ENCODE measurements around the gene CDHR5. TPM values are rescaled to one million over a fixed set of nuclear protein-coding genes. Genes with fewer than 3 reads are reported as not detected.

The CDHR5 gene
- total RNA-seq, 1 donor from 2014 or later, result not detected

GRCh38 chr11:640021-640706, 15.4 kb upstream of the CDHR5 start:
- Histone ChIP-seq H3K27me3 (peaks cover 24% of the 10 kb centered on the region), H3K36me3 (peaks cover 12% of the 10 kb centered on the region), H3K9me3 (no peaks in the 10 kb centered on the region), H3K27ac (no peak overlapping the region), H3K4me1 (peaks cover 4% of the 10 kb centered on the region), H3K4me3 (no peak overlapping the region)
- DNase-seq (no peak), ATAC-seq (no peak)
- no peak for TF ChIP-seq CTCF (IDR thresholded peaks at IDR 0.05)
- intact Hi-C loops (cut with DNase I), result no loop called here

GRCh38 chr11:639332-639955, 14.7 kb upstream of the CDHR5 start:
- Histone ChIP-seq H3K36me3 (peaks cover 10% of the 10 kb centered on the region), H3K27me3 (peaks cover 24% of the 10 kb centered on the region), H3K4me1 (peaks cover 4% of the 10 kb centered on the region), H3K9me3 (no peaks in the 10 kb centered on the region), H3K27ac (no peak overlapping the region), H3K4me3 (no peak overlapping the region)
- no peak for DNase-seq
- ATAC-seq, result no peak
- TF ChIP-seq CTCF (IDR thresholded peaks at IDR 0.05), result no peak
- intact Hi-C loops (cut with DNase I), result no loop called here

- peaks cover 24% of the 10 kb centered on the region for H3K27me3 ChIP-seq
- DNase-seq, result no peak
- intact Hi-C loops (cut with DNase I), result no loop called here
Measured at GRCh38 chr11:638631-639331, 14.0 kb upstream of the CDHR5 start.

GRCh38 chr11:637593-638521, 13.1 kb upstream of the CDHR5 start:
- no peaks in the 10 kb centered on the region for H3K9me3 ChIP-seq
- H3K4me1 ChIP-seq, result peaks cover 4% of the 10 kb centered on the region
- H3K27ac ChIP-seq, result no peak overlapping the region
- no peak for DNase-seq
- intact Hi-C loops (cut with DNase I), result no loop called here
- peaks cover 24% of the 10 kb centered on the region for H3K27me3 ChIP-seq
- no peak for ATAC-seq
- TF ChIP-seq CTCF (IDR thresholded peaks at IDR 0.05), result no peak
- no peak overlapping the region for H3K4me3 ChIP-seq
- no peaks in the 10 kb centered on the region for H3K36me3 ChIP-seq

More at GRCh38 chr11:638631-639331, 14.0 kb upstream of the CDHR5 start:
- Histone ChIP-seq H3K4me3 (no peak overlapping the region), H3K27ac (no peak overlapping the region), H3K4me1 (peaks cover 4% of the 10 kb centered on the region), H3K36me3 (peaks cover 4% of the 10 kb centered on the region), H3K9me3 (no peaks in the 10 kb centered on the region)
- TF ChIP-seq CTCF (IDR thresholded peaks at IDR 0.05), result no peak
- ATAC-seq, result no peak

- no peak for TF ChIP-seq CTCF (IDR thresholded peaks at IDR 0.05)
- Histone ChIP-seq H3K4me3 (no peak overlapping the region), H3K4me1 (peaks cover 4% of the 10 kb centered on the region), H3K27ac (no peak overlapping the region), H3K36me3 (no peaks in the 10 kb centered on the region), H3K9me3 (no peaks in the 10 kb centered on the region), H3K27me3 (peaks cover 24% of the 10 kb centered on the region)
- no peak for DNase-seq
- intact Hi-C loops (cut with DNase I), result no loop called here
- ATAC-seq, result no peak
Measured at GRCh38 chr11:637333-637592, 12.5 kb upstream of the CDHR5 start.

All from upper lobe of right lung (tissue), 1 donor.